ENCODE results near the gene BLOC1S6.

GRCh38 chr15:45548753-45549520, 38.2 kb upstream of the BLOC1S6 start:
- TF ChIP-seq CTCF (IDR thresholded peaks at IDR 0.05; ENCODE audit: insufficient read depth, low read depth, low read length), result no peak
- no peak for TF ChIP-seq EZH2 (IDR thresholded peaks at IDR 0.05; ENCODE audit: insufficient read depth, low read length)
